IMR-90 (cell line): ENCODE results near the gene NAMPT.

Source experiments
- BHLHE40 ChIP-seq: fragments of 150-350 bp; IDR thresholded peaks from 2 replicates; pipeline ENCODE4 v1.6.1; 2016; ENCODE audit warnings: mild to moderate bottlenecking, low read depth, low read length
- CEBPB ChIP-seq: IDR thresholded peaks from 2 replicates; pipeline ENCODE4 v1.6.1; 2012; ENCODE audit warnings: low read depth, low read length, improper control_type of control experiment
- MXI1 ChIP-seq: IDR thresholded peaks from 2 replicates; pipeline ENCODE4 v1.6.1; 2012; ENCODE audit warnings: low read depth, mild to moderate bottlenecking, low read length, moderate library complexity, borderline replicate concordance
- POLR2A ChIP-seq: IDR thresholded peaks from 2 replicates; pipeline ENCODE4 v1.6.1; 2012; ENCODE audit warnings: mild to moderate bottlenecking, low read depth, low read length
- RAD21 ChIP-seq: IDR thresholded peaks from 2 replicates; pipeline ENCODE4 v1.6.1; 2012; ENCODE audit warnings: low read length, improper control_type of control experiment
- TF ChIP-seq, protein P1 (sequence below): conservative IDR thresholded peaks from 2 replicates; pipeline ENCODE4 v1.5.1; 2012; ENCODE audit warnings: mild to moderate bottlenecking, low read depth, low read length, improper control_type of control experiment
- TF ChIP-seq, protein P2 (sequence below): fragments of 150-350 bp; IDR thresholded peaks from 2 replicates; pipeline ENCODE4 v1.6.1; 2016; ENCODE audit warnings: low read depth, mild to moderate bottlenecking, low read length, moderate library complexity, borderline replicate concordance

DNA sequence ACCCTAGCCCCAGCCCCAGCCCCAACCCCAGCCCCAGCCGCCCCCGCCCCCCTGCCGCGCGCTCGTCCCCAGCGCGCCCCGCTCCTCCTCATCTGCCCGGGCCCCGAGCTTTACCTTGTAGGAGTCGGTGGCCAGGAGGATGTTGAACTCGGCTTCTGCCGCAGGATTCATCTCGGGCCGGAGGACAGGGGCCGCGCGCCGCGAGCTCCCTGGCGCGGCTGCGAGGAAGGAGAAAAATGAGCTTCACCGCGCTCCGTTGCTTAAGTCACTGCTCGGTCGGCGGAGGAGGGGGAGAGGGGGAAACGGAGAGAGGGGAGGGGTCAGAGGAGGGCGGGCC lies at the start of gene NAMPT:
- TF ChIP-seq, protein P1, sequence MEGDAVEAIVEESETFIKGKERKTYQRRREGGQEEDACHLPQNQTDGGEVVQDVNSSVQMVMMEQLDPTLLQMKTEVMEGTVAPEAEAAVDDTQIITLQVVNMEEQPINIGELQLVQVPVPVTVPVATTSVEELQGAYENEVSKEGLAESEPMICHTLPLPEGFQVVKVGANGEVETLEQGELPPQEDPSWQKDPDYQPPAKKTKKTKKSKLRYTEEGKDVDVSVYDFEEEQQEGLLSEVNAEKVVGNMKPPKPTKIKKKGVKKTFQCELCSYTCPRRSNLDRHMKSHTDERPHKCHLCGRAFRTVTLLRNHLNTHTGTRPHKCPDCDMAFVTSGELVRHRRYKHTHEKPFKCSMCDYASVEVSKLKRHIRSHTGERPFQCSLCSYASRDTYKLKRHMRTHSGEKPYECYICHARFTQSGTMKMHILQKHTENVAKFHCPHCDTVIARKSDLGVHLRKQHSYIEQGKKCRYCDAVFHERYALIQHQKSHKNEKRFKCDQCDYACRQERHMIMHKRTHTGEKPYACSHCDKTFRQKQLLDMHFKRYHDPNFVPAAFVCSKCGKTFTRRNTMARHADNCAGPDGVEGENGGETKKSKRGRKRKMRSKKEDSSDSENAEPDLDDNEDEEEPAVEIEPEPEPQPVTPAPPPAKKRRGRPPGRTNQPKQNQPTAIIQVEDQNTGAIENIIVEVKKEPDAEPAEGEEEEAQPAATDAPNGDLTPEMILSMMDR: no peak
- TF ChIP-seq POLR2A (peak; percentile 98), BHLHE40 (no peak), MXI1 (no peak), CEBPB (peak; percentile 65), RAD21 (0 out of 2 replicates have a peak, but pooled peaks have one; percentile 12)
- TF ChIP-seq, protein P2, sequence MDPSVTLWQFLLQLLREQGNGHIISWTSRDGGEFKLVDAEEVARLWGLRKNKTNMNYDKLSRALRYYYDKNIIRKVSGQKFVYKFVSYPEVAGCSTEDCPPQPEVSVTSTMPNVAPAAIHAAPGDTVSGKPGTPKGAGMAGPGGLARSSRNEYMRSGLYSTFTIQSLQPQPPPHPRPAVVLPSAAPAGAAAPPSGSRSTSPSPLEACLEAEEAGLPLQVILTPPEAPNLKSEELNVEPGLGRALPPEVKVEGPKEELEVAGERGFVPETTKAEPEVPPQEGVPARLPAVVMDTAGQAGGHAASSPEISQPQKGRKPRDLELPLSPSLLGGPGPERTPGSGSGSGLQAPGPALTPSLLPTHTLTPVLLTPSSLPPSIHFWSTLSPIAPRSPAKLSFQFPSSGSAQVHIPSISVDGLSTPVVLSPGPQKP: no peak
